Astrocyte (in vitro differentiated cells and primary cell): Measurements from ENCODE around the gene NR2F2.
A peak's percentile ranks its signal among the peaks of the same experiment; 100 is the strongest.

ENCODE experiments used
- EZH2 ChIP-seq: IDR thresholded peaks from 2 replicates; pipeline ENCODE4 v1.6.1; 2012; ENCODE audit warnings: mild to moderate bottlenecking, low read length, inconsistent platforms; ENCODE audit not compliant: insufficient read depth
- TF ChIP-seq, protein P1 (sequence below): IDR thresholded peaks from 2 replicates; pipeline ENCODE4 v1.5.1; 2011; ENCODE audit warnings: low read depth, mild to moderate bottlenecking, inconsistent platforms, low read length, moderate library complexity; ENCODE audit not compliant: insufficient read depth

DNA sequence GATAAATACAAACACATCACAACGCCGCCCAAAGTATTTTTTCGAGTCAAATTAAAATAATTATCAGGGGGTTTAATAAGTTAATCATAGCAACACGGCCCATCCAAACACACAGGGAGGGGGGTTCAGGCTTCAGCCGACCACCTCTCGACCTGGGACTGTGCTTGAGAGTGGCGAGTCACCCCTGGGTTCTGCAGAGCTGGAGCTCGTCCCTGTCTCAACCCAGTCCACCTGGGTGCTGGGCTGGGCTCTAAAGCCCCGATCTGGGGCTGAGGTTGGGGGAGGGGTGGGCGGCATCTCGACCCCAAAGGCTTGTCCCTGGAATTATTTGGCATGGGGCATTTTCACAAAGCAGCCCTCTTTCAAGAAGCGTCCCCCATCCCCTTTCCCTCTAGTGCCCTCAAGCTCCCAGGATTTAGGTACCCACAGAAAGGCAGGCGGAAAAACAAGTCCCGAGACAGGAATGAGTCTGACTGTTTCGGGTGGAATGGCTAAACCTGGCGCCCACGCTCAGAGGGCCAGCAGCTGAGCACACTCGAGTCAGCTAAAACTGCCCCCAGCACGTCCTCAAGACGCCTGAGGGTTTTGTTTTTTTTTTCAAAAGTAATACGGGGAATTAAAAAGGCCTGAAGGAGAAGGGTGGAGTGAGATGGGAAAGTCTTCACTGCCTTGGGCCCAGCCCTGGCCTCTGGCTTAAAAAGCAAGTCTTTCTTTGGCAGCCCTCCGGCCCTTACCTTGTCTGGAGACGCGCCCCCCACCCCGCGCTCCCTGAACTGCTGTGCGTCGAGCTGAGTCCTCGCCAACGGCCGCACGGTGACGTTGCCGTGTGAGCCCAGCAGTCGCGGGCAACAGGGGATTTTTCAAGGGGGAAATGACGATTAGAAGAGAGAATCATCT lies 32.5 kb downstream of the NR2F2 start:
- TF ChIP-seq, protein P1, sequence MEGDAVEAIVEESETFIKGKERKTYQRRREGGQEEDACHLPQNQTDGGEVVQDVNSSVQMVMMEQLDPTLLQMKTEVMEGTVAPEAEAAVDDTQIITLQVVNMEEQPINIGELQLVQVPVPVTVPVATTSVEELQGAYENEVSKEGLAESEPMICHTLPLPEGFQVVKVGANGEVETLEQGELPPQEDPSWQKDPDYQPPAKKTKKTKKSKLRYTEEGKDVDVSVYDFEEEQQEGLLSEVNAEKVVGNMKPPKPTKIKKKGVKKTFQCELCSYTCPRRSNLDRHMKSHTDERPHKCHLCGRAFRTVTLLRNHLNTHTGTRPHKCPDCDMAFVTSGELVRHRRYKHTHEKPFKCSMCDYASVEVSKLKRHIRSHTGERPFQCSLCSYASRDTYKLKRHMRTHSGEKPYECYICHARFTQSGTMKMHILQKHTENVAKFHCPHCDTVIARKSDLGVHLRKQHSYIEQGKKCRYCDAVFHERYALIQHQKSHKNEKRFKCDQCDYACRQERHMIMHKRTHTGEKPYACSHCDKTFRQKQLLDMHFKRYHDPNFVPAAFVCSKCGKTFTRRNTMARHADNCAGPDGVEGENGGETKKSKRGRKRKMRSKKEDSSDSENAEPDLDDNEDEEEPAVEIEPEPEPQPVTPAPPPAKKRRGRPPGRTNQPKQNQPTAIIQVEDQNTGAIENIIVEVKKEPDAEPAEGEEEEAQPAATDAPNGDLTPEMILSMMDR, result no peak
- peak; percentile 6 for TF ChIP-seq EZH2
